Dermis blood vessel endothelial cell (primary cell): ENCODE results near the gene PMEPA1. TPM values are rescaled to one million over a fixed set of nuclear protein-coding genes. Genes with fewer than 3 reads are reported as not detected.

Experiments
- DNase-seq: peaks from one replicate; pipeline ENCODE4 v3.0.0; 2010
- total RNA-seq: library from RNA; depleted of rRNA; stranded (reverse); fragments of >200 nt; gene quantifications from 2 replicates; pipeline ENCODE4 v1.2.3, GENCODE V29; 2014

The PMEPA1 gene
- total RNA-seq, 1 donor from 2014 or later, result 1.9 TPM

DNA sequence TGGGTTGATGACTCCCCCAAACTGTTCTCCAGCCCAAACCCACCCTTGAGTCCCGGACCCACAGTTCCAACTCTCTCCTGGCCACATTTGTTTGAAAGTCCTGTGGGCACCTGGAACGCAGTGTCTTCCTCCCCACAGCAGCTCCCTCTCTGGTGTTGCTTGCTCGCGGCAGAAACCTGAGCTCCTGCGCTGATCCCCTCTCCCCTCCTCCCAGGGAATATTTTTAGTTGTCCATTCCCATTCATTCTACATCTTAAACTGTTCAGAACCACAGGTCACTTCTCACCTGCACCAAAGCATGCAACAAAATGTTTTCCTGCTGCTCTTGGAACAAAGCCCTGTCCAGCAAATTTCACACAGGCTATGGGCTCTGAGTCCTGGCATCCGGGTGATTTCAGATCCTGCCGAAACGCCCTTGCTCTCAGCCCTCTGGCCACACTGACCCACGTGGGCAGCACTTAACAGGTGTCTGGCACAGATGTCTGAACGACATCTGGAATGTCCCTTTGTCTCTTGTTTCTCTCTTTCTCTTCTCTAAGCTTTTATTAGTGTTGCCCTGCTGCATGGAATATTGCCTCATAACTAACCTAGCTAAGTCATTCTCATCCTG lies 27.0 kb upstream of the PMEPA1 start:
- no peak for DNase-seq

DNA sequence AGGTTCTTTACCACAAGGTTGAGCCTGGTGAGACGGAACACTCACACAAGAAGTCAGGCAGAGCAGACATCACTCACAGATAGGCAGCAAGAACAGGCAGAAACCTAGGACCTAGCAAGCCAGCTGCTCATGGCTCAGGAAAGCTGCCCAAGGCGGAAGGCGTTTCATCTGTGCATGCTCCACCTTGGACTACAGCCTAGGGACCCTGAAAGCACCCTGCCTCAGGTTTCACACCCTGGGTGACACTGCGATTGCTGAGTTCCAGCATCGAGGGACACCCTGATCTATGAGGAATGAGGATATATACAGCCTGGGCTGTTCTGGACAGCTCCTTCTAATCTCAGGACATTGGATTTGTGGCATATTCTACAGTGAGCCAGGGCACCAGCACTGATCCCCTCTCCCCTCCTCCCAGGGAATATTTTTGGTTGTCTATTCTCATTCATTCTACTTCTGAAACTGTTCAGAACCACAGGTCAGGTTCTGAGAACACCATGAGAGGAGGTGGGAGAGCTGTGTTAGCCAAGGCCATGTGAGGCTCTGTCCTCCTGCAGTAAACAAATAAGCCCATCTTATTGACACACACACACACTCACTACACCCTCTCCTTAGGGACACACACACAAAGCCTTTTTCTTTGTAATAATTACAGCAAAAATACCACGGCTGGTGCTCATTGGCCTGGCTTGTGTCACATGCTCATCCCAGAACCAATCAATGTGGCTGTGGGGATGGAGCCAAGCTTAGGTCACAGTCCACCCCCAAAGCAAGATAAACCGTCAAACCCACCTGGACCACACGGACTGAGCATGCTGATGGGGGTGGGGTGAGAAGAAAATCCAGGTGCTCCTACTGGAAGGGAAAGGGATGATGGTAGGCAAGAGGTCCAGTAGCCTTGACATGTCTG lies 26.3 kb upstream of the PMEPA1 start:
- no peak for DNase-seq

- no peak for DNase-seq
Observed at GRCh38 chr20:57734754-57735153, 24.9 kb upstream of the PMEPA1 start.

DNA sequence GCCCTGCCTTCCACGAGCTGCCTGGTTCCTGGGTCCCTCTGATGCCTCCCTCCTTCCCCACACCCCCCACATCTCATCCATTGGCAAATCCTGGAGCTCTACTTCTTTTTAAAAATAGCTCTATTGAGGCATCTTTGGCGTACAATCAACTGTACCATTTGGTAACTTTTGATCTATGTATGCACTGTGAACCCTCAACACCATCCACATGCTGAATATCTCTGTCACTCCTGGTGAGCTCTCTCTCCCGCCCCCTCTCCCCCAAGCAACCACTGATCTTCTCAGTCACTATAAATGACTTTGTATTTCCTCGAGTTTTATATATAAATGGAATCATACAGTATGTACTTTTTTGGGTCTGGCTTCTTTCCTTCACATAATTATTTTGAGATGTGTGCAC lies 22.4 kb upstream of the PMEPA1 start:
- DNase-seq, result no peak

- DNase-seq, result no peak
Observed at GRCh38 chr20:57728762-57729161, 18.9 kb upstream of the PMEPA1 start.

GRCh38 chr20:57727863-57728262 lies 18.0 kb upstream of the PMEPA1 start:
- no peak for DNase-seq

DNA sequence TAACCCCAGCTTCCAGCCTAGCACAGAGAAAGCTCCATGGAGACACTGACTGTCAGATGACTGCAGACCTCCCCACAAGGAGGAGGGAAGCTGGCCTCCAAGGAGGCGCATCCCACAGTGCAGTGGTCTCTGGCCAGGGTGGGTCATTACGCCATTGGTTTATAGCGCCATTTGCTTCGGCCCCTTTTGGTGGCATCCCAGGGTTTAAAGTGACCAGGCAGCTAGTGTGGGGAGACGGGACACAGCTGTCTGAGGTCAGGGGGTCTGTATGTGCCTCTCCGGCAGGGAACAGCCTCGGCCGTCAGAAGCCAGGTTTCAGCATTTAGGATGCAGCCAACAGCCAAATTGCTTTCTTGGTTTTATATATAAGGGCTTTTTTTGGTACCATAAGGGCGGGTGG lies 15.8 kb upstream of the PMEPA1 start:
- no peak for DNase-seq

GRCh38 chr20:57724610-57725405 lies 15.0 kb upstream of the PMEPA1 start:
- DNase-seq, result no peak

DNA sequence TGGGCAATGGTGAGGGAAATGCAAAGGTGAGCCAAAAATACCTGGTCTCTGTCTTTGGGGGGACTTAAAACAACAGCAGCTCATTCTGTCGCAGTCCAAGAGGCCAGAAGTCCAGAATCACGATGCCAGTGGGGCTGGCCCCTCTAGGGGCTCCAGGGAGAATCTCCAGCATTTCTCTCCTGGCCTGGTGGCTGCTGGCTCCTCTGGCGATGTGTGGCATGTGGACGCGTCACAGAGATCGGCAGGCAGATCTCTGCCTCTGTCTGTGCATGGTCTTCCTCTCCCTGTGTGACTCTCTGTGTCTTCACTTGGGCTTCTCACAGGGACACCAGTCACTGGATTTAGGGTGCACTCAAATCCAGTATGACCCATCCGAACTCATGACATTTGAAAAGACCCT lies 14.0 kb upstream of the PMEPA1 start:
- no peak for DNase-seq

GRCh38 chr20:57719951-57720350 lies 10.1 kb upstream of the PMEPA1 start:
- no peak for DNase-seq

DNA sequence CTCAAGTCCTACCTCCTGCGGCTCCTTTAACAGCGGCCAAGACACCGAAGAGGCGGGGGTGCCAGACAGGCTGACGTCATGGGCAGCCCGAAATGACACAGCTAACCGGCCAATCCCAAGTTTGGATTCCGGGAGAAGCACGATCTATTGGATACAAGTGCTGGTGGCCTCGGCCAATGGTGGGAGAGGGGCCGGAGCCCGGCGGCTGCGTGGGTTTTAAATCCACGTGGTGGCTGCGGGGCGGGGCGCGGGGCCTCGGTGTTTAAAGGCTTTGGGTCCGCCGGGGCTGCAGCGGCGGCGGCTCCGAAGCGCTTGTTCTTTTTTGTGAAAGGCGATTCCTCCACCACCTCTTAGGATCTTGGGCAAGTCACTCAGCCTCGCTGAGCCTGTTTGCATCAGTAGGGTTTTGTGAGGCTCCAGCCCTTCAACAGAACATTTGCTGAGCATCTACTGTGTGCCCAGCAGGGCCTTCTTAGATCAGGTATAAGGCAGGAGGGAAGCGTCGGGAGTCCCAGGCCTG lies 8.7 kb upstream of the PMEPA1 start:
- DNase-seq, result peak; percentile 98

GRCh38 chr20:57717797-57718196 lies 8.0 kb upstream of the PMEPA1 start:
- DNase-seq, result no peak

- DNase-seq, result no peak
Observed at GRCh38 chr20:57716901-57717300, 7.1 kb upstream of the PMEPA1 start.

DNA sequence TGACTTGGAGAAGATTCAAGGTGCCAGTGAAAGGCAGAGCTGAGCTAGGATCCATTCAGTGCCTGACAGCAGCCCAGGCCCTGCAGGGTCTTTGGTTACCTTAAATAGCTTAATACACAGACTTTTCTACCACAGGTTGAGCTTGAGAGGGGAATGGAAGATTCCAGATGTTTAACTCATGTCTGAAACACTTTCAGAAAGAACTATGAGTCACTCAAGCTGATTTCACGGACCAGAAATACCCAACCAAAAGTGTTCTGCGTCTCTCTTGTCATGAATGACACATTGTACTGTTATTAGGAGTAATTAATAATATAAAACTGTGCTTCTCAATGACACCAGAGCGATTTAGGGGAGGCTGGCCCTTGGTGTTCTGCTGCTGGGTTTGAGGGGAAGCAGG lies 6.4 kb upstream of the PMEPA1 start:
- DNase-seq, result no peak

- DNase-seq, result no peak
Observed at GRCh38 chr20:57715268-57715904, 5.6 kb upstream of the PMEPA1 start.

GRCh38 chr20:57714409-57715267 lies 4.8 kb upstream of the PMEPA1 start:
- DNase-seq, result no peak

DNA sequence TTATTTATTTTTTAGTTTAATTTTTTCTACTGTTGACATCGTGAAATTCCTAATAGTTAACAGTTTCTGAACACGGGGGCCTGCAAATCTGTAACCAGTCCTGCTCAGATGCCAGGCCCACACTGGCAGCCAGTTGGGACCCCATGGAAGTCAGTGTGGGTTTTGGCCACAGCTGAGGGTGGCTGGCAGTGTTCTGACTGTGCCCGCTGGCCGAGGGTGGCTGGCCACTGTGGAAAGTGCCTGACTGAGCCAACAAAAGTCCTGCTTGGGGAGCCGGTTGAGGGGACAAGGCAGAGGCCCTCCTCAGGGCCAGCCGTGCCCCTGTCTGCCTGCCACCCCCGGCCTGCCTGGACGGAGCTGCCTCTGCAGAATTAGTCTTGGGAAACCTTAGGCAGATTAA lies 4.1 kb upstream of the PMEPA1 start:
- DNase-seq, result no peak

- DNase-seq, result no peak
Observed at GRCh38 chr20:57713505-57713903, 3.7 kb upstream of the PMEPA1 start.

DNA sequence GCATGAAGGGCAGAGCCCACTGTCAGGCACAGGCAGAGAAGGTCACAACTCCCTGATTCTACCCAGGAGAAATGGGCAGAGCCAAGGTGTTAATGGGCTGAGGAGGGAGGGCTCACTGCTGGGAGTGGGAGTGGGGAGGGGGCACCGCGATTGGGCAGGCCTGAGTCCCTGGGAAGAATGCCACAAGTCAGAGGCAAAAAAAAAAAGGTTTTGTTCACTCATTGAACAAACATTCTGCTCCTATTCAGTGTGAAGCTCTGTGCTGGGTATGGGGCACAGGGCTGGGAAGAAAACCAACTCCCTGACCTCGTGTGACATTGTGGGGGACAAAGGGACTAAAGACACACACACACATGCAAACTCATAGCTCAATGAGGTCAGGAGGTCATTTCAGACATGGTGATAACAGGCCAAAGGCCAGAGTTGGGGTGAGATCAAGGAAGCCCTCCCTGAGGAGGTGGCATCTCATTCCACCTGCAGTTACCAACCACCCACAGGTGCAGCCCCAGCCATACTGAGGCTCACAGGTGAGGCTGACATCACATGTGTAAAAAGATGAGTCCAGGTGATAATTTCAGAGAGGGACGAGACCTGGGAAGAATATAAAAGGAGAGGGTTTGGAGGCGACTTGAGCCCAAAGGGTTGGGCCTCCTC lies 3.2 kb upstream of the PMEPA1 start:
- no peak for DNase-seq

DNA sequence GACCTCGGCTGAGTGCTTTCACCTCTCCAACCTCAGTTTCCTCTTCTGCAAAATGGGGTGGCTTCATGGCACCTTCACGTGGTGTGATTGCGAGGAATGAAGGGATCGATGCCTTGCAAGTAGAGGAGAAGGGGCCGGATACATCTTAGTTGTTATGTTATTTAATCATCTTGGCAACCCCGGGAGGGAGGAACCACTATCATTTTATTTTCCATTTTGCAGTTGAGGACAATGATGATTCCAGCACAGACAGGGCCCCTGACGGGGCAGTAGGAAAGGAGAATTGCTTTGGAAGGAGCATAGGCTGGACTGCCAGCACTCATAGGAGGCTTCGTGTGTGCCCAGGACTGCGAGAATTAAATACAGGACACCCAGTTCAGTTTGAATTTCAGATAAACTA lies 2.5 kb upstream of the PMEPA1 start:
- no peak for DNase-seq

- no peak for DNase-seq
Observed at GRCh38 chr20:57711826-57712225, 2.0 kb upstream of the PMEPA1 start.
